ENCODE measurements around the gene SWSAP1.

DNA sequence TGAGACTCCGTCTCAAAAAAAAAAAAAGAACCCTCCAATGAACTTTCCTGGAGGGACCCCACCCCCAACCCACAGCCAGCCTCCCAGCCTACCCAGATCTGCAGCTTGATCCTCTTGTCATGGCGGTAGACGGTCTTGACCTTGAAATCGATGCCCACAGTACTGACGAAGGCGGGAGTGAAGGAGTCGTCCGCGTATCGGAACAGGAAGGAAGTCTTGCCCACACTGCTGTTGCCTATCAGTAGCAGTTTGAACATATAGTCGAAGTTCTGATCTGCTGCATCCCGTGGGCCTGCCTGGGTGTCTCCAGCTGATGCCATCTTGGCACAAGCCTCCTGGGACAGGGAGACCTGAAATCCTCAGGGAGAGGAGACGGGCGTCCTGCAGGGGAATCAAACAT lies 37.4 kb upstream of the SWSAP1 start:
- TF ChIP-seq CTCF (IDR thresholded peaks at IDR 0.05) (no peak), POLR2A (IDR thresholded peaks at IDR 0.05) (no peak)
